Stomach (tissue), 4 donors: ENCODE results near the gene CEP72.

ENCODE experiments used
- CTCF ChIP-seq, 7 experiments: fragments of 450-650 bp in 4 of 7; fragments of 200-600 bp in 3 of 7; sonication (generic) in 3 of 7; IDR thresholded peaks; one replicate each; pipeline ENCODE4 v1.5.1; 2016 to 2019; ENCODE audit warnings: antibody characterized with exemption in 7 of 7, control low read depth in 2 of 7, mild to moderate bottlenecking in 1 of 7
- POLR2A ChIP-seq, 4 donors: fragments of 450-650 bp; IDR thresholded peaks; one replicate each; pipeline ENCODE4 v1.6.1; 2016; ENCODE audit warnings: antibody characterized with exemption in 4 of 4, control low read depth in 2 of 4, mild to moderate bottlenecking in 1 of 4, moderate library complexity in 1 of 4
- POLR2AphosphoS5 ChIP-seq, 3 donors: sonication (generic); formaldehyde crosslinking; IDR thresholded peaks; one replicate each; pipeline ENCODE4 v1.6.1; 2016; ENCODE audit warnings: antibody characterized with exemption in 3 of 3

- TF ChIP-seq CTCF (IDR thresholded peaks at IDR 0.05) (no peak), POLR2AphosphoS5 (IDR thresholded peaks at IDR 0.05) (no peak), POLR2A (IDR thresholded peaks at IDR 0.05) (no peak)
Measured at GRCh38 chr5:569868-570361, 42.2 kb upstream of the CEP72 start.
